NCI-H748 (cell line): Measurements from ENCODE around the gene FAM98C.

ENCODE experiments used
- DNase-seq: peaks from one replicate; lab custom pipeline; 2025; ENCODE audit not compliant: unreplicated experiment; lab: John Stamatoyannopoulos, UW

The FAM98C gene

GRCh38 chr19:38452430-38453366 is 49.8 kb downstream of the FAM98C start:
- no peak for DNase-seq

GRCh38 chr19:38453596-38453995 is 50.7 kb downstream of the FAM98C start:
- no peak for DNase-seq

GRCh38 chr19:38455031-38455430 is 52.1 kb downstream of the FAM98C start:
- DNase-seq, result no peak

GRCh38 chr19:38457202-38457601 is 54.3 kb downstream of the FAM98C start:
- no peak for DNase-seq

GRCh38 chr19:38457690-38458405 is 55.0 kb downstream of the FAM98C start:
- no peak for DNase-seq
